Measurements from ENCODE around the gene ST8SIA6.

DNA sequence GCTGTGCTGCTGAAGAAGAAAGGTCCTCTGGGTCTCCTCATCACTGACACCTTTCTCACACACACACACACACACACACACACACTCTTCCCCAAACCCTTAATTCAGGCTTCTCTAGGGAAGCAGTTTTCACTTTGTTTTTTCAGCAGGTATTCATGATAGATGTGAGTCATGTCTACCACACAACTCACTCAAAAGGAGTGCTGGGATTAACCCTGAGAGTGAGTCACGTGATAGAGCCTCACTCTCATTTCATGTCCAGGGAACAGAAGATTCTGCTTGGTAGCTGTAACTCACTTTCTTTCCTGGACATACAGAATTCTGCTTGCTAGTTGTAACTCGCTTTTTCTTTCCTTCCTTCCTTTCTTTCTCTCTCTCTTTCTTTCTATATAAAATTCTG lies 181.0 kb downstream of the ST8SIA6 start:
- TF ChIP-seq CTCF (IDR thresholded peaks at IDR 0.05; ENCODE audit: control extremely low read depth in 1 of 3, insufficient read depth in 1 of 3, low read depth in 1 of 3, low read length in 3 of 3) (no peak), ZNF274 (IDR thresholded peaks at IDR 0.05; ENCODE audit: borderline replicate concordance, extremely low read depth, low read length) (no peak), CHD2 (IDR thresholded peaks at IDR 0.05; ENCODE audit: low read length) (no peak), SIN3A (conservative IDR thresholded peaks at IDR 0.05 in 1 of 2, IDR thresholded peaks at IDR 0.05 in 1 of 2; ENCODE audit: low read depth in 1 of 2, low read length in 2 of 2) (no peak), TBP (IDR thresholded peaks at IDR 0.05; ENCODE audit: low read depth, low read length) (no peak), CREB1 (IDR thresholded peaks at IDR 0.05) (no peak), TAF1 (IDR thresholded peaks at IDR 0.05; ENCODE audit: low read depth, low read length) (no peak), NRF1 (IDR thresholded peaks at IDR 0.05; ENCODE audit: low read depth, low read length) (no peak), CBX5 (IDR thresholded peaks at IDR 0.05; ENCODE audit: low read depth, low read length) (no peak), MAX (IDR thresholded peaks at IDR 0.05) (no peak), POLR2AphosphoS5 (IDR thresholded peaks at IDR 0.05; ENCODE audit: low read depth, low read length) (no peak), EZH2 (IDR thresholded peaks at IDR 0.05; ENCODE audit: low read depth, low read length, severe bottlenecking) (no peak), USF2 (IDR thresholded peaks at IDR 0.05; ENCODE audit: low read length) (no peak)

All from H1 (cell line).